SK-N-SH (cell line): ENCODE data around the gene TFDP2. TPM values are rescaled to one million over a fixed set of nuclear protein-coding genes. Genes with fewer than 3 reads are reported as not detected.
A peak's percentile ranks its signal among the peaks of the same experiment; 100 is the strongest.

Experiments
- CTCF ChIA-PET: fragments of 300-600, 350-600 bp; formaldehyde crosslinking; extraction: SDS; loops from one replicate; lab custom pipeline; 2021; lab: Yijun Ruan, JAX
- POLR2A ChIA-PET: fragments of 350-600 bp; sonication (Branson Sonifier 250); formaldehyde crosslinking; extraction: SDS; loops from one replicate; lab custom pipeline; 2020; ENCODE audit warnings: antibody characterized with exemption, inconsistent platforms; lab: Yijun Ruan, JAX
- DNase-seq: peaks from one replicate; pipeline ENCODE4 v3.0.0; 2012
- H2AFZ ChIP-seq: fragments of 200-600 bp; sonication (generic); 2 replicates; pipeline ENCODE4 v1.8.1; 2016; ENCODE audit warnings: antibody characterized with exemption, mild to moderate bottlenecking, low read depth
- H3F3A ChIP-seq: fragments of 200-600 bp; sonication (generic); replicated peaks from 2 replicates; pipeline ENCODE3; 2016; ENCODE audit warnings: antibody characterized with exemption, mild to moderate bottlenecking; ENCODE audit not compliant: insufficient read depth
- H3K27ac ChIP-seq, 2 experiments: fragments of 200-500 bp in 1 of 2; fragments of 200-600 bp in 1 of 2; sonication (Bioruptor generic) in 1 of 2; sonication (generic), shearing (Covaris generic) in 1 of 2; 2 replicates each; pipeline versions ENCODE4 v1.5.1 to v1.6.1; 2014 to 2016; ENCODE audit warnings: low read depth in 2 of 2, inconsistent platforms in 1 of 2, low read length in 1 of 2, mild to moderate bottlenecking in 1 of 2, mixed read lengths in 1 of 2
- H3K27me3 ChIP-seq: fragments of 200-600 bp; sonication (generic), shearing (Covaris generic); 2 replicates; pipeline ENCODE4 v1.6.1; 2016; ENCODE audit warnings: mixed run types; ENCODE audit not compliant: insufficient read depth
- H3K36me3 ChIP-seq, 2 experiments: fragments of 200-500 bp in 1 of 2; fragments of 200-600 bp in 1 of 2; sonication (Bioruptor generic) in 1 of 2; sonication (generic) in 1 of 2; replicated peaks in 1 of 2; 2 replicates each; pipeline versions ENCODE3 to v1.5.1; 2014 to 2016; ENCODE audit warnings: low read length in 1 of 2, mild to moderate bottlenecking in 1 of 2; ENCODE audit not compliant: insufficient read depth in 2 of 2, control insufficient read depth in 1 of 2
- H3K4me1 ChIP-seq, 2 experiments: fragments of 200-500 bp in 1 of 2; fragments of 200-600 bp in 1 of 2; sonication (Bioruptor generic) in 1 of 2; sonication (generic), shearing (Covaris generic) in 1 of 2; 2 replicates each; pipeline versions ENCODE4 v1.5.1 to v1.6.1; 2014 to 2016; ENCODE audit warnings: low read depth in 1 of 2, low read length in 1 of 2, mixed run types in 1 of 2; ENCODE audit not compliant: insufficient read depth in 2 of 2, control insufficient read depth in 1 of 2
- H3K4me2 ChIP-seq: fragments of 200-600 bp; sonication (generic), shearing (Covaris generic); 2 replicates; pipeline ENCODE4 v1.6.1; 2017; ENCODE audit warnings: mixed run types
- H3K4me3 ChIP-seq, 2 experiments: fragments of 200-500 bp in 1 of 2; fragments of 200-600 bp in 1 of 2; sonication (Bioruptor generic) in 1 of 2; sonication (generic), shearing (Covaris generic) in 1 of 2; 2 replicates each; pipeline versions ENCODE4 v1.5.1 to v1.8.1; 2014 to 2016; ENCODE audit warnings: low read depth in 2 of 2, inconsistent platforms in 1 of 2, low read length in 1 of 2, mild to moderate bottlenecking in 1 of 2, mixed read lengths in 1 of 2, moderate library complexity in 1 of 2
- H3K79me2 ChIP-seq: fragments of 200-600 bp; sonication (generic); 2 replicates; pipeline ENCODE4 v1.8.1; 2017; ENCODE audit warnings: mild to moderate bottlenecking; ENCODE audit not compliant: insufficient read depth
- H3K9ac ChIP-seq: fragments of 200-600 bp; sonication (generic); 2 replicates; pipeline ENCODE4 v1.6.1; 2017; ENCODE audit warnings: mixed run types
- H3K9me2 ChIP-seq: fragments of 200-600 bp; sonication (generic); 2 replicates; pipeline ENCODE4 v1.6.1; 2017; ENCODE audit warnings: mixed run types
- H3K9me3 ChIP-seq: fragments of 200-600 bp; sonication (generic); 2 replicates; pipeline ENCODE4 v1.6.1; 2017; ENCODE audit warnings: mixed run types, mild to moderate bottlenecking, moderate library complexity
- H4K20me1 ChIP-seq: fragments of 200-600 bp; sonication (generic); 2 replicates; pipeline ENCODE4 v1.6.1; 2017; ENCODE audit warnings: mild to moderate bottlenecking, mixed run types; ENCODE audit not compliant: insufficient read depth
- CTCF ChIP-seq: fragments of 200-600 bp; sonication (generic); IDR thresholded peaks from 2 replicates; pipeline ENCODE4 v1.6.1; 2017; ENCODE audit warnings: antibody characterized with exemption, mild to moderate bottlenecking, moderate library complexity
- EP300 ChIP-seq, 2 experiments: IDR thresholded peaks; 2 replicates each; pipeline versions ENCODE4 v1.4.0 to v1.6.1; 2012; ENCODE audit warnings: borderline replicate concordance in 1 of 2, low read depth in 1 of 2, low read length in 1 of 2
- FOSL2 ChIP-seq: IDR thresholded peaks from 2 replicates; pipeline ENCODE4 v1.4.0; 2012; ENCODE audit warnings: low read depth, mild to moderate bottlenecking, moderate library complexity, borderline replicate concordance
- FOXM1 ChIP-seq: IDR thresholded peaks from 2 replicates; pipeline ENCODE4 v1.4.0; 2012; ENCODE audit warnings: low read depth, mild to moderate bottlenecking
- GABPA ChIP-seq: IDR thresholded peaks from 2 replicates; pipeline ENCODE4 v1.4.0; 2012; ENCODE audit warnings: low read depth, mild to moderate bottlenecking
- GATA2 ChIP-seq: sonication (generic); formaldehyde crosslinking; IDR thresholded peaks from 2 replicates; pipeline ENCODE4 v1.5.0; 2020; ENCODE audit warnings: mild to moderate bottlenecking, missing genetic modification reagents
- JUND ChIP-seq: IDR thresholded peaks from 2 replicates; pipeline ENCODE4 v1.4.0; 2012
- MAX ChIP-seq: IDR thresholded peaks from 2 replicates; pipeline ENCODE4 v1.4.0; 2012; ENCODE audit warnings: low read depth
- MEF2A ChIP-seq: IDR thresholded peaks from 2 replicates; pipeline ENCODE4 v1.4.0; 2012; ENCODE audit warnings: low read depth, borderline replicate concordance
- MXI1 ChIP-seq: IDR thresholded peaks from 2 replicates; pipeline ENCODE4 v1.6.1; 2012; ENCODE audit warnings: mild to moderate bottlenecking, low read depth, low read length, improper control_type of control experiment
- NFIC ChIP-seq: IDR thresholded peaks from 2 replicates; pipeline ENCODE4 v1.4.0; 2012; ENCODE audit warnings: borderline replicate concordance
- PBX3 ChIP-seq: IDR thresholded peaks from 2 replicates; pipeline ENCODE4; 2012
- POLR2AphosphoS5 ChIP-seq: IDR thresholded peaks from 2 replicates; pipeline ENCODE4 v1.6.1; 2012; ENCODE audit warnings: low read depth, low read length
- RAD21 ChIP-seq: IDR thresholded peaks from 2 replicates; pipeline ENCODE4 v1.6.1; 2012; ENCODE audit warnings: mild to moderate bottlenecking, low read length
- RCOR1 ChIP-seq: fragments of 150-350 bp; IDR thresholded peaks from 2 replicates; pipeline ENCODE4 v1.6.1; 2017; ENCODE audit warnings: antibody characterized with exemption, low read length
- RFX5 ChIP-seq: IDR thresholded peaks from 2 replicates; pipeline ENCODE4 v1.6.1; 2012; ENCODE audit warnings: mild to moderate bottlenecking, improper control_type of control experiment, low read length
- RXRA ChIP-seq: IDR thresholded peaks from 2 replicates; pipeline ENCODE4 v1.4.0; 2012; ENCODE audit warnings: low read depth, mild to moderate bottlenecking, borderline replicate concordance
- SIN3A ChIP-seq: IDR thresholded peaks from 2 replicates; pipeline ENCODE4 v1.6.1; 2012; ENCODE audit warnings: low read depth, mild to moderate bottlenecking, low read length, moderate library complexity, borderline replicate concordance
- SMC3 ChIP-seq: IDR thresholded peaks from 2 replicates; pipeline ENCODE4 v1.6.1; 2012; ENCODE audit warnings: low read depth, low read length, improper control_type of control experiment
- TCF12 ChIP-seq: IDR thresholded peaks from 2 replicates; pipeline ENCODE4 v1.4.0; 2012
- TEAD4 ChIP-seq: IDR thresholded peaks from 2 replicates; pipeline ENCODE4 v1.4.0; 2012; ENCODE audit warnings: mild to moderate bottlenecking, borderline replicate concordance; ENCODE audit not compliant: insufficient read depth
- USF1 ChIP-seq: IDR thresholded peaks from 2 replicates; pipeline ENCODE4 v1.4.0; 2012; ENCODE audit warnings: low read depth, borderline replicate concordance
- YY1 ChIP-seq: IDR thresholded peaks from 2 replicates; pipeline ENCODE4 v1.4.0; 2012; ENCODE audit warnings: low read depth, mild to moderate bottlenecking
- WGBS: methylation state at CpG from one replicate; pipeline ENCODE4 v1.1.6; 2017; ENCODE audit warnings: low lambda C conversion rate; 5-methylcytosine and 5-hydroxymethylcytosine counted together
- polyA plus RNA-seq, 3 experiments: library from polyadenylated mRNA; depleted of rRNA; stranded (reverse); fragments of >200 nt; gene quantifications; 2 replicates each; pipeline ENCODE4 v1.2.3, GENCODE V29; 2012

TFDP2 gene
- polyA plus RNA-seq, 1 of the 3 experiments (the other 2 are of a cell fraction): 8.6 TPM

GRCh38 chr3:141942006-141942405 lies 207.3 kb downstream of the TFDP2 start:
- ChIA-PET CTCF (interaction anchor here (1.1 kb wide), 1 partner anchor 63 kb away, joined by 3 read pairs; no protein-coding TSS in a partner anchor), POLR2A (no interaction called here)
- Histone ChIP-seq H3K79me2 (no peaks in the 10 kb centered on the region), H3K9ac (no peak overlapping the region), H3K4me3 (no peak overlapping the region), H3F3A (peaks cover 8% of the 10 kb centered on the region), H3K36me3 (no peaks in the 10 kb centered on the region), H3K4me2 (no peak overlapping the region), H3K9me2 (no peaks in the 10 kb centered on the region), H3K27ac (no peak overlapping the region; a peak in 1 of 4 replicates), H3K27me3 (no peaks in the 10 kb centered on the region), H4K20me1 (no peaks in the 10 kb centered on the region), H2AFZ (no peak overlapping the region), H3K9me3 (no peaks in the 10 kb centered on the region), H3K4me1 (peaks cover 13 to 21% of the 10 kb centered on the region in 2 experiments; a peak in 2 of 4 replicates)
- no peak for DNase-seq
- 95% methylated on average over 7 of the region's 8 CpGs for whole genome bisulfite sequencing
- no peak for TF ChIP-seq TCF12
- TF ChIP-seq SMC3: no peak
- TF ChIP-seq FOSL2: no peak
- no peak for TF ChIP-seq YY1
- no peak for TF ChIP-seq MXI1
- no peak for TF ChIP-seq RFX5
- no peak for TF ChIP-seq CTCF
- no peak for TF ChIP-seq RAD21
- no peak for TF ChIP-seq POLR2AphosphoS5
- no peak for TF ChIP-seq RXRA
- no peak for TF ChIP-seq MAX
- no peak for TF ChIP-seq TEAD4
- TF ChIP-seq JUND: no peak
- TF ChIP-seq USF1: no peak
- no peak for TF ChIP-seq GATA2 (CRISPR knock-in tag)

GRCh38 chr3:141941093-141941492 lies 208.3 kb downstream of the TFDP2 start:
- CTCF ChIA-PET: interaction anchor here (0.5 to 1.1 kb wide), 5 partner anchors 14 to 339 kb away, joined by 3 to 4 read pairs (median 3); no protein-coding TSS in a partner anchor
- Histone ChIP-seq H3K27ac (peak overlapping the region; percentile 36 to 43; a peak in 3 of 4 replicates), H3K9me2 (no peaks in the 10 kb centered on the region), H3K4me1 (peaks cover 13 to 21% of the 10 kb centered on the region in 2 experiments; a peak in 2 of 4 replicates), H3K9me3 (no peaks in the 10 kb centered on the region), H3F3A (peaks cover 8% of the 10 kb centered on the region), H3K36me3 (no peaks in the 10 kb centered on the region), H3K79me2 (no peaks in the 10 kb centered on the region), H3K9ac (no peak overlapping the region), H3K27me3 (no peaks in the 10 kb centered on the region), H3K4me3 (no peak overlapping the region), H3K4me2 (peak overlapping the region; percentile 70; the same call in 1 of the 2 replicates), H2AFZ (no peak overlapping the region), H4K20me1 (no peaks in the 10 kb centered on the region)
- POLR2A ChIA-PET: interaction anchor here (0.6 to 0.7 kb wide), 2 partner anchors 118 to 166 kb away, joined by 3 read pairs; no protein-coding TSS in a partner anchor
- DNase-seq: peak; percentile 50
- 71% methylated on average over 8 of the region's 8 CpGs for WGBS
- TF ChIP-seq PBX3: no peak
- TF ChIP-seq GABPA: no peak
- TF ChIP-seq GATA2 (CRISPR knock-in tag): peak; percentile 51
- no peak for TF ChIP-seq MEF2A
- TF ChIP-seq FOXM1: no peak
- peak; percentile 11; the same call in 1 of the 2 replicates for TF ChIP-seq RCOR1
- no peak for TF ChIP-seq TCF12
- no peak for TF ChIP-seq CTCF
- peak in 1 of 2 experiments; percentile 46; a peak in 1 of 4 replicates for TF ChIP-seq EP300 (IDR thresholded peaks at IDR 0.05; ENCODE audit: borderline replicate concordance in 1 of 2, low read depth in 1 of 2, low read length in 1 of 2)
- TF ChIP-seq NFIC: no peak
- TF ChIP-seq SIN3A: no peak
